GM20431 (cell line): ENCODE data around the gene ZPBP.
"Not testable (repeated sequence)": the region's sequence is repeated elsewhere in the genome, so short reads cannot be mapped to it uniquely, and the experiment has no call there.

Experiments used
- in situ Hi-C: fragments of 300-500 bp; cut with MseI, MboI; formaldehyde crosslinking; loops from one replicate; pipeline ENCODE4 v1.15.0; 2020; ENCODE audit warnings: low sequenced_read_pairs; ENCODE audit not compliant: unreplicated experiment

ZPBP gene

GRCh38 chr7:50056131-50056530 is 36.9 kb downstream of the ZPBP start:
- in situ Hi-C loops = no loop called here

GRCh38 chr7:50047716-50048115 is 45.3 kb downstream of the ZPBP start:
- in situ Hi-C loops = no loop called here

- in situ Hi-C loops = not testable (repeated sequence)
These were observed 51.9 kb downstream of the ZPBP start for GRCh38 chr7:50041165-50041564.

- in situ Hi-C loops = no loop called here
These were observed 56.0 kb downstream of the ZPBP start for GRCh38 chr7:50037086-50037485.

GRCh38 chr7:50022991-50023390 is 70.1 kb downstream of the ZPBP start:
- in situ Hi-C loops = no loop called here

DNA sequence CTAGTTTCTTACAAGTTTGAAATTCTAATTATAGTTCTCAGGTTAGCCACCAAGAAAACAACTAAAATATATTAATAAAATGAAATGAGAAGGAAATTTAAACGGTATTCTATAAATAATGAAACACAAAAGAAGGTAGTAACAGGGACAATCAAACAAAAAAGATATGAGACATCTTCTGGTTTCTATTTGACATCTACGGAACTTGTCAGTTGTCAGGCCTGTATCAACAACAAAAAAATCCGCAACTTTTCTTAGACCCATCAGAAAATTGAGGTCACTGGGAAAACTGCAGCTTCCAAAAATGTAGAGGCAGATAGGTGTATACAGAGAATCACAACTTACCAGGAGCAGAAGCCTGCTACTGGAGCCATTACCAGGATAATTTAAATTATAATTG is 70.6 kb downstream of the ZPBP start:
- in situ Hi-C loops = no loop called here

- in situ Hi-C loops = no loop called here
These were observed 97.4 kb downstream of the ZPBP start for GRCh38 chr7:49995681-49996080.

- in situ Hi-C loops = no loop called here
These were observed 106.9 kb downstream of the ZPBP start for GRCh38 chr7:49986191-49986590.

DNA sequence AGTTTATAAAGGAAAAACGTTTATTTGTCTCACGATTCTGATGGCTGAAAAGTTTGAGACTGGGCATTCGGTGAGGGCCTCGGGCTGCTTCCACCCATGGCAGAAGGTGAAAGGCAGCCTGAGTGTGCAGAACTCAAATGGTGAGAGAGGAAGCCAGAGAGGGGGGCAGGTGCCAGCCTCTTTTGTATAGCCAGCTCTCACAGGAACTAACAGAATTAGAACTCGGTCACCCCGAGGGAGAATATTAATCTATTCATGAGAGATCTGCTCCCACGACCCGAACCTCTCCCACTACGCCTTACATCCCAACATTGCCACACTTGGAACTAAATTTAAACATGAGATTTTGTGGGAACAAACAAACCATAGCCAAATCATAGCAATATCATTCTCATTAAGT is 112.6 kb downstream of the ZPBP start:
- in situ Hi-C loops = no loop called here

DNA sequence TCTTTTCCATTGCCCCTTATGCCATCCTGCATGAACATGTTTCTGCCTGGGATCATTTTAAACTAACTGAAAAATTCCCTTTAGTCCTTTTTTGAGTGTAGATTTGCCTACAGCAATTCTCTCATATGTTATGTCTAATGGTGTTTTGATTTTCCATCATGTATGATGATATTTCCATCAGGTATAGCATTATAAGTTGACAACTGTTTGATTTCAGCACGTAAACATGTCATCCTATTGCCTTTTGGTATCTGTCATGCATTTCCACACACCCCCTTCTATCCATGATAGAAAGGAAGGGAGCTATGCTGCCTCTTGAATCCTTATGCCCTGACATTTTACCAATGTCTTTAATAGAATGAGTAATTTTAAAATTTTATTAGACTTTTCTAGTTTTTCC is 116.8 kb downstream of the ZPBP start:
- in situ Hi-C loops = no loop called here

DNA sequence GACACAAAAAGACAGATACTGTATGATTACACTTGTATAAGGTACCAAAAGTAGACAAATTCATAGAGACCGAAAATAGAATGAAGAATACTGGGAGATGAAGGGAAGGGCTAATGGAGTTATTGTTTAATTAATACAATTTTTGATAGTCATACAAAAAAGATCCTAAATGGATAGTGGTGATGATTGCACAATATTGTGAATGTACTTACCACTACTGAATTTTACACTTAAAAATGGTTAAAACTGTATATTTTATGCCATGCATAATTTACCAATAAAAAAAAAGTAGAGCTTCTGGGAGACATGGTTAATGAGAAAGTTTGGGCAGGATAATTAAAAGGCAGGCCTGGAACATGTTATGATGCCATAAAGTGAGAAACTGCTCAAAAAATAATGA is 119.0 kb downstream of the ZPBP start:
- in situ Hi-C loops = no loop called here

DNA sequence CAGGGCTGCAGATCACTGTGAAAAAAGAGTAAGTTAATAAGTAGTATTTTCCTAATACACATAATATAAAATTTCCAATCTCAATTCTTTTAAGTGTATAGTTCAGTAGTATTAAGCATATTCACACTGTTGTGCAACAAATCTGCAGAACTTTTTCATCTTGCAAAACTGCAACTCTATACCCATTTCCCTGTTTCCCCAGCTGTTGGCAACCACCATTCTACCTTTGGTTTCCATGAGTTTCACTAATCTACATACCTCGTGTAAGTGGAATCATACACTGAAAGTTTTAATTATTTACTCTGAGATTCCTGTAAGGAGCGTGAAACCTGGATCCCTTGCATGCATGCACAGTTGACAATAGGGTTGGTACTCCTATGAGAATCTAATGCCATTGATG is 155.4 kb downstream of the ZPBP start:
- in situ Hi-C loops = no loop called here

DNA sequence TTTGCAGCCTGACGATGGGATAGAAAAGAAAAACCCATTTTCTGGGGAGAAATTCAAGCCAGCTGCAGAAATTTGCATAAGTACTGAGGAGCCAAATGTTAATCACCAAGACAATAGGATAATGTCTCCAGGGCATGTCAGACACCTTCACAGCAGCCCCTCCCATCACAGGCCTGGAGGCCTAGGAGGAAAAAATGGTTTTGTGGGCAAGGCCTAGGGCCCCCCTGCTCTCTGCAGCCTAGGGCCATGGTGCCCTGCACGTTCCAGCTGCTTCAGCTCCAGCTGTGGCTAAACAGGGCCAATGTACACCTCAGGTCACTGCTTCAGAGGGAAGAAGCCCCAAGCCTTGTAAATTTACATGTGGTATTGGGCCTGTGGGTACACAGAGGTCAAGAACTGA is 161.4 kb downstream of the ZPBP start:
- in situ Hi-C loops = no loop called here

DNA sequence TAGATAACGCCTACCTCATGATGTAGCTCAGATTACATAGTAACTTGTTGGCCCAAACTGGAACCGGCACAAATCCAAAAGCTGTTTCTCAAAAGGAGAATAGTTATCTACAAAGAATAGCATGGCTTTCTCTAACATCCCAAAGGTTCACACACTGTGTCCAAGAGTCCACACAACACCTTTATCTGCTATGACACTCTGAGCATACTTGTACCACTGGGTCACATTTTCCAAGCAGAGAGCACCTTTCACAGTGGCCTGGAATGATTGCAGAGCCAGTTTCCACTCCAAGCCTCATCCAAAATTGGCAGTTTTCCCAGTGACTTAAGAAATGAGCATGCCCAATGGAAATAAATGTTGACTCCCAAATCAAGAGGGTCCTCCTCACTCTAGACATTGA is 164.3 kb downstream of the ZPBP start:
- in situ Hi-C loops = no loop called here

- in situ Hi-C loops = no loop called here
These were observed 165.4 kb downstream of the ZPBP start for GRCh38 chr7:49927631-49928030.

- in situ Hi-C loops = no loop called here
These were observed 166.3 kb downstream of the ZPBP start for GRCh38 chr7:49926720-49927119.

- in situ Hi-C loops = no loop called here
These were observed 181.1 kb downstream of the ZPBP start for GRCh38 chr7:49911909-49912308.

DNA sequence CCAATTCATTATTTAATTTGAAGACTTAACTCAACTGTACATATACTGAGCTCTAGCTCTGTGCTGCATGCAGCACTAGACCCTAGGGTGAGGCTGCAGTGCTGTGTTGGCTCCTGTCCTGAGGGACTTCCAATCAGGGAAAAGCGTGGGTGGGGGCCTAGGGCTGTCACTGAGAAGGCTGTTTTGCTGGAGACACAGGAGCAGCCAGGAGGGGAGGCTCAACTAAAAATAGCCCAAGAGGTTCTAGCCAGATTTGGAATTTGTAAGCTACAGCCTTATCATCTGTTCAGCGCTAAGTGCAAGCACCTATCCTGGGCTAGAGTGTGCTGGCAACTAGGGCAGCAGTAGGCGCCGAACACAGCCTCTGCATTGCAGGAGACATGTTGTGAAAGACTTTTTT is 198.5 kb downstream of the ZPBP start:
- in situ Hi-C loops = no loop called here

GRCh38 chr7:49893131-49893530 is 199.9 kb downstream of the ZPBP start:
- in situ Hi-C loops = no loop called here

DNA sequence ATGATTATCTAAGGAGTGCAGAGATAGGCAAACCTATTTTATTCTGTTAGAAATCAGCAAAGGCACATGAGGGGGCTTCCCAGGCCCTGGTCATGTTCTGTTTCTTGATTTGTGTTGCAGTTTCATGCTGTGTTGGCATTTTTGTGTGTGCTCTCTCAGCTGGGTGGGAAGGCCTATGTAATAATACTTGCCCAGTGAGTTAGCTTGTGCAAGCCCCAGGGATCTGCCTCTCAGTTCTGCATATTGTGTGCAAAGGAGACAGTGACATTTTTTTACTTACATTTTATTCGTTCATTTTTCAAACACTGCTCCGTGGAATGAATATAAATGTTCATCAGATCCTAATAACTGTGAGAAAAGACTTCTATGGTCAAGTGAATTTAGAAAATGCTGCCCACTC is 200.6 kb downstream of the ZPBP start:
- in situ Hi-C loops = no loop called here
